CD4-positive, alpha-beta T cell (primary cell): ENCODE measurements around the gene IQSEC1. TPM values are rescaled to one million over a fixed set of nuclear protein-coding genes. Genes with fewer than 3 reads are reported as not detected.

Experiments used
- ATAC-seq: fragments of 200-7000 bp; cut with Tn5 transposase; one replicate; pipeline ENCODE4 v1.10.0; 2022; ENCODE audit warnings: mild to moderate bottlenecking; ENCODE audit not compliant: poor library complexity
- CTCF ChIA-PET: fragments of 350-600 bp; sonication (Branson Sonifier 250); formaldehyde crosslinking; loops from one replicate; lab custom pipeline; 2021; ENCODE audit warnings: antibody characterized with exemption, inconsistent platforms; lab: Charles Lee
- POLR2A ChIA-PET: fragments of 350-600 bp; sonication (Branson Sonifier 250); formaldehyde crosslinking; loops from one replicate; lab custom pipeline; 2021; ENCODE audit warnings: antibody characterized with exemption, inconsistent platforms; lab: Charles Lee
- DNase-seq, 14 experiments: peaks; one replicate each; pipeline ENCODE4 v3.0.0-alpha.2; 2013 to 2020; ENCODE audit warnings: mixed read lengths in 2 of 14
- H3K27ac ChIP-seq, 2 donors: one replicate each; pipeline versions ENCODE4 v1.5.1 to v1.7.0; 2013; ENCODE audit warnings: low read length in 2 of 2, low read depth in 1 of 2, mild to moderate bottlenecking in 1 of 2
- H3K27me3 ChIP-seq, 2 experiments: 1 replicate in 1 of 2; 2 replicates in 1 of 2; pipeline versions ENCODE4 v1.6.1 to v1.7.0; 2013; ENCODE audit warnings: low read length in 2 of 2, control low read depth in 1 of 2, mild to moderate bottlenecking in 1 of 2, moderate library complexity in 1 of 2; ENCODE audit not compliant: insufficient read depth in 2 of 2, control insufficient read depth in 1 of 2
- H3K36me3 ChIP-seq: one replicate; pipeline ENCODE4 v1.6.1; 2013; ENCODE audit warnings: low read length, control low read depth; ENCODE audit not compliant: insufficient read depth
- H3K4me1 ChIP-seq: one replicate; pipeline ENCODE4 v1.6.1; 2013; ENCODE audit warnings: low read length, control low read depth; ENCODE audit not compliant: insufficient read depth
- H3K4me3 ChIP-seq: one replicate; pipeline ENCODE4 v1.5.1; 2013; ENCODE audit warnings: mild to moderate bottlenecking, low read length, moderate library complexity
- H3K9me3 ChIP-seq, 2 experiments: 1 replicate in 1 of 2; 2 replicates in 1 of 2; pipeline versions ENCODE4 v1.6.1 to v1.7.0; 2013; ENCODE audit warnings: low read length in 2 of 2, mild to moderate bottlenecking in 2 of 2, control low read depth in 1 of 2, moderate library complexity in 1 of 2; ENCODE audit not compliant: control insufficient read depth in 1 of 2, insufficient read depth in 1 of 2
- H3K27ac Mint-ChIP-seq: one replicate; pipeline ENCODE4 v1.8.0; 2020; ENCODE audit warnings: mixed read lengths
- H3K27me3 Mint-ChIP-seq: one replicate; pipeline ENCODE4 v1.8.0; 2021; ENCODE audit warnings: mixed read lengths
- H3K36me3 Mint-ChIP-seq: one replicate; pipeline ENCODE4 v1.8.0; 2021; ENCODE audit warnings: low read depth, mixed read lengths
- H3K4me1 Mint-ChIP-seq: one replicate; pipeline ENCODE4 v1.8.0; 2021; ENCODE audit warnings: low read depth, mixed read lengths
- H3K4me3 Mint-ChIP-seq: one replicate; pipeline ENCODE4 v1.8.0; 2020; ENCODE audit warnings: mild to moderate bottlenecking, mixed read lengths
- H3K9me3 Mint-ChIP-seq: one replicate; pipeline ENCODE4 v1.8.0; 2020; ENCODE audit warnings: mixed read lengths
- CTCF ChIP-seq: fragments of 200-600 bp; IDR thresholded peaks from one replicate; pipeline ENCODE4 v1.8.0; 2022; ENCODE audit warnings: antibody characterized with exemption, mild to moderate bottlenecking
- intact Hi-C, 2 experiments: fragments of 100-400 bp; cut with DNase I in 1 of 2; cut with micrococcal nuclease in 1 of 2; formaldehyde crosslinking; loops; one replicate each; pipeline versions ENCODE4 v1.15.1 to v1.9.0; 2023 to 2025; cut with DNase I, micrococcal nuclease
- total RNA-seq, 174 experiments: library from RNA in 2 of 174; stranded (reverse) in 2 of 174; gene quantifications; one replicate each; pipeline ENCODE4 v1.2.3 and lab custom pipeline; 2021 to 2026

IQSEC1 gene
- total RNA-seq, 2 experiments from 2014 or later = 102 to 108 TPM

GRCh38 chr3:12981306-12982275, 91.6 kb downstream of the IQSEC1 start:
- Mint-ChIP-seq H3K4me1 (peaks cover 66% of the 10 kb centered on the region), H3K9me3 (no peaks in the 10 kb centered on the region), H3K36me3 (peaks cover 37% of the 10 kb centered on the region), H3K27ac (peak overlapping the region; percentile 5), H3K4me3 (no peak overlapping the region), H3K27me3 (no peaks in the 10 kb centered on the region)
- ChIA-PET POLR2A (interaction anchor here (1.3 to 2.7 kb wide), 3 partner anchors 11 to 34 kb away, joined by 4 to 9 read pairs (median 6); no protein-coding TSS in a partner anchor), CTCF (interaction anchor here (0.8 to 1.3 kb wide), 2 partner anchors 13 to 23 kb away, joined by 3 to 5 read pairs; no protein-coding TSS in a partner anchor)
- H3K4me3 ChIP-seq = no peak overlapping the region
- TF ChIP-seq CTCF = no peak
- no peaks in the 10 kb centered on the region for H3K27me3 ChIP-seq
- H3K9me3 ChIP-seq = no peaks in the 10 kb centered on the region
- intact Hi-C loops = loop anchor here in 1 of 2 experiments (5.0 kb wide), 1 partner anchor 114 kb away; no protein-coding TSS in a partner anchor
- peaks cover 49% of the 10 kb centered on the region for H3K4me1 ChIP-seq
- ATAC-seq = no peak
- no peak for DNase-seq
- H3K27ac ChIP-seq = no peak overlapping the region
- H3K36me3 ChIP-seq = peaks cover 43% of the 10 kb centered on the region

DNA sequence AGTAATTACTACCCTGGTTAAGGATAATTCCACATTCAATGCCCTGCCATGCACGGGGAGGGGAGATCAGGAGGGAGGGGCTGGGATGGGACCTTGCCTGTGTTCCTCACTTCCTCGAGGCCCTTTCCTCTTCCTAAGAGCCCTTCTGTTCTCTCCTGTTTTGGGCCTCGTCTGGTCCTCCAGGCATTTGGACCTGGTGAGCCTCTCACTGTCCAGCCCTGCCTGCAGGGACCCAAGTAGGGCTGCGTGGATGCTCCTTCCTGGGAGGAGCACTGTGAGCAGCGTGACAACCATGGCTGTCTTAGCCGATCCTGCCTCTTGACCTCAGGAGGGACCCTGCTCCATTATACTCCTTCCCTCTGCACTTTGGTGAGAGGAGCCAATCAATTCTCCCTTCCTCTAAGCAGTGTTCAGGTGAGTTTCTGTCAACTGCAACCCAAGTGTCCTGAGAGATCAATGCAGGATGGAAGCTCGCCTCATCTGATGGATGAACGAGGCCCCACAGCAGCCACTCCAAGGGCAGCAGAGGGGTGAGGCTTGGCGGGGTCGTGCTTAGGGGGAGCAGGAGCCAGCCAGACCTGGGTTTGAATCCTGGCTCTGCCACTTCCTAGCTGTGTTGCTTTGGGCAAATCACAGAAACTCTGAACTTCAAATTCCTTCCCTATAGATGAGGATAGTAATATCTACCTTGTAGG, 92.5 kb downstream of the IQSEC1 start:
- peaks cover 38% of the 10 kb centered on the region for H3K36me3 ChIP-seq
- TF ChIP-seq CTCF = no peak
- H3K27me3 ChIP-seq = no peaks in the 10 kb centered on the region
- DNase-seq (no peak), ATAC-seq (no peak)
- H3K9me3 ChIP-seq = no peaks in the 10 kb centered on the region
- peaks cover 44% of the 10 kb centered on the region for H3K4me1 ChIP-seq
- CTCF ChIA-PET = interaction anchor here (1.3 kb wide), 1 partner anchor 14 kb away, joined by 5 read pairs; no protein-coding TSS in a partner anchor
- Mint-ChIP-seq H3K4me1 (peaks cover 68% of the 10 kb centered on the region), H3K36me3 (peaks cover 33% of the 10 kb centered on the region), H3K4me3 (no peak overlapping the region), H3K27me3 (no peaks in the 10 kb centered on the region), H3K27ac (peak overlapping the region; percentile 5), H3K9me3 (no peaks in the 10 kb centered on the region)
- H3K27ac ChIP-seq = no peak overlapping the region
- intact Hi-C loops = loop anchor here in 1 of 2 experiments (5.0 kb wide), 1 partner anchor 113 kb away; no protein-coding TSS in a partner anchor
- POLR2A ChIA-PET = interaction anchor here (2.1 to 2.7 kb wide), 2 partner anchors 12 to 14 kb away, joined by 6 to 9 read pairs; no protein-coding TSS in a partner anchor
- no peak overlapping the region for H3K4me3 ChIP-seq

GRCh38 chr3:12979947-12980487, 93.2 kb downstream of the IQSEC1 start:
- Mint-ChIP-seq H3K27ac (no peak overlapping the region), H3K4me1 (peaks cover 68% of the 10 kb centered on the region), H3K36me3 (peaks cover 34% of the 10 kb centered on the region), H3K27me3 (no peaks in the 10 kb centered on the region), H3K4me3 (no peak overlapping the region), H3K9me3 (no peaks in the 10 kb centered on the region)
- no peak for TF ChIP-seq CTCF
- no peaks in the 10 kb centered on the region for H3K27me3 ChIP-seq
- ChIA-PET POLR2A (interaction anchor here (2.1 kb wide), 1 partner anchor 15 kb away, joined by 6 read pairs; no protein-coding TSS in a partner anchor), CTCF (no interaction called here)
- intact Hi-C loops = loop anchor here in 1 of 2 experiments (5.0 kb wide), 1 partner anchor 113 kb away; no protein-coding TSS in a partner anchor
- H3K4me3 ChIP-seq = no peak overlapping the region
- H3K9me3 ChIP-seq = no peaks in the 10 kb centered on the region
- H3K27ac ChIP-seq = no peak overlapping the region
- no peak for ATAC-seq
- no peak for DNase-seq
- peaks cover 39% of the 10 kb centered on the region for H3K4me1 ChIP-seq
- peaks cover 43% of the 10 kb centered on the region for H3K36me3 ChIP-seq
